HCT116 (cell line): ENCODE data around the gene RFPL3. TPM values are rescaled to one million over a fixed set of nuclear protein-coding genes. Genes with fewer than 3 reads are reported as not detected.

Source experiments
- ATAC-seq: fragments of 200-7000 bp; cut with Tn5 transposase; 2 replicates; pipeline ENCODE4 v1.9.1; 2020; ENCODE audit warnings: mild to moderate bottlenecking, moderate library complexity
- BruUV-seq: library from RNA; stranded (reverse); fragments of 400-500 nt; replicated peaks from 2 replicates; lab custom pipeline; 2021; lab: Mats Ljungman, UMichigan
- CTCF ChIA-PET: fragments of 300-600 bp; sonication (Branson Sonifier 250); formaldehyde crosslinking; loops from one replicate; lab custom pipeline; 2021; ENCODE audit warnings: antibody characterized with exemption; lab: Charles Lee
- POLR2A ChIA-PET: fragments of 300-600, 350-600 bp; sonication (Branson Sonifier 250); formaldehyde crosslinking; loops from one replicate; lab custom pipeline; 2021; ENCODE audit warnings: antibody characterized with exemption; lab: Charles Lee
- RAD21 ChIA-PET, 2 experiments: fragments of 300-600 bp; sonication (Branson Sonifier 250); formaldehyde crosslinking; loops; one replicate each; lab custom pipeline; 2023; ENCODE audit warnings: low total read pairs in 2 of 2; ENCODE audit not compliant: uncharacterized antibody in 2 of 2, unreplicated experiment in 2 of 2, low non-redundant PET in 1 of 2; lab: Charles Lee
- DNase-seq: peaks from one replicate; pipeline ENCODE4 v3.0.0-alpha.2; 2010; ENCODE audit warnings: low read depth, low spot score
- H2AFZ ChIP-seq: fragments of 200-600 bp; shearing (Covaris generic), sonication (generic); 2 replicates; pipeline ENCODE4 v1.6.1; 2017; ENCODE audit warnings: low read depth, mixed run types, mixed read lengths, antibody characterized with exemption, low read length; ENCODE audit not compliant: poor library complexity, severe bottlenecking
- H3K27ac ChIP-seq: 2 replicates; pipeline ENCODE4 v1.5.1; 2012; ENCODE audit warnings: low read depth, low read length
- H3K27me3 ChIP-seq: fragments of 200-600 bp; sonication (generic); 2 replicates; pipeline ENCODE4 v1.6.1; 2016; ENCODE audit warnings: mixed run types, low read length, mixed read lengths; ENCODE audit not compliant: insufficient read depth
- H3K36me3 ChIP-seq, 2 experiments: fragments of 200-500 bp in 1 of 2; fragments of 200-600 bp in 1 of 2; sonication (Bioruptor generic) in 1 of 2; sonication (generic) in 1 of 2; 2 replicates each; pipeline versions ENCODE4 v1.5.1 to v1.6.1; 2014 to 2016; ENCODE audit warnings: low read length in 2 of 2, inconsistent platforms in 1 of 2, mixed read lengths in 1 of 2, mixed run types in 1 of 2; ENCODE audit not compliant: insufficient read depth in 2 of 2, control insufficient read depth in 1 of 2
- H3K4me1 ChIP-seq, 2 experiments: fragments of 200-600 bp in 1 of 2; sonication (generic) in 1 of 2; 2 replicates each; pipeline versions ENCODE4 v1.5.1 to v1.6.1; 2012 to 2017; ENCODE audit warnings: low read length in 2 of 2, inconsistent platforms in 1 of 2, mild to moderate bottlenecking in 1 of 2, mixed read lengths in 1 of 2, mixed run types in 1 of 2, moderate library complexity in 1 of 2; ENCODE audit not compliant: insufficient read depth in 2 of 2, control insufficient read depth in 1 of 2
- H3K4me2 ChIP-seq: fragments of 200-600 bp; sonication (generic); 2 replicates; pipeline ENCODE4 v1.6.1; 2017; ENCODE audit warnings: mixed run types, low read length, mixed read lengths
- H3K4me3 ChIP-seq, 2 experiments: fragments of 200-600 bp in 1 of 2; sonication (generic) in 1 of 2; replicated peaks in 1 of 2; 2 replicates each; pipeline ENCODE4 v1.5.1; 2011 to 2016; ENCODE audit warnings: low read length in 2 of 2, control low read depth in 1 of 2, low read depth in 1 of 2, mild to moderate bottlenecking in 1 of 2, mixed read lengths in 1 of 2, mixed run types in 1 of 2
- H3K79me2 ChIP-seq: fragments of 200-600 bp; sonication (generic); 2 replicates; pipeline ENCODE4 v1.6.1; 2017; ENCODE audit warnings: mild to moderate bottlenecking, mixed run types, low read length, moderate library complexity, mixed read lengths; ENCODE audit not compliant: insufficient read depth
- H3K9ac ChIP-seq: fragments of 200-600 bp; sonication (generic); 2 replicates; pipeline ENCODE4 v1.6.1; 2016; ENCODE audit warnings: low read length, mixed read lengths
- H3K9me2 ChIP-seq: fragments of 200-600 bp; sonication (generic), shearing (Covaris generic); 2 replicates; pipeline ENCODE4 v1.6.1; 2017; ENCODE audit warnings: mixed run types, mild to moderate bottlenecking, moderate library complexity; ENCODE audit not compliant: insufficient read depth
- H3K9me3 ChIP-seq, 2 experiments: fragments of 200-500 bp in 1 of 2; fragments of 200-600 bp in 1 of 2; sonication (Bioruptor generic) in 1 of 2; sonication (generic) in 1 of 2; 2 replicates each; pipeline ENCODE4 v1.6.1; 2014 to 2017; ENCODE audit warnings: low read length in 2 of 2, mixed read lengths in 2 of 2, inconsistent platforms in 1 of 2, low read depth in 1 of 2, mild to moderate bottlenecking in 1 of 2, mixed run types in 1 of 2, moderate library complexity in 1 of 2; ENCODE audit not compliant: control insufficient read depth in 1 of 2, insufficient read depth in 1 of 2
- H4K20me1 ChIP-seq: fragments of 200-600 bp; sonication (generic), shearing (Covaris generic); 2 replicates; pipeline ENCODE4 v1.6.1; 2017; ENCODE audit warnings: mixed run types, mild to moderate bottlenecking, moderate library complexity; ENCODE audit not compliant: insufficient read depth
- ATF3 ChIP-seq: IDR thresholded peaks from 2 replicates; pipeline ENCODE4 v1.6.1; 2012
- CBX3 ChIP-seq: IDR thresholded peaks from 2 replicates; pipeline ENCODE4 v1.6.1; 2012; ENCODE audit warnings: low read depth
- EGR1 ChIP-seq: IDR thresholded peaks from 2 replicates; pipeline ENCODE4 v1.6.1; 2012; ENCODE audit warnings: low read depth
- ELF1 ChIP-seq: IDR thresholded peaks from 2 replicates; pipeline ENCODE4 v1.6.1; 2012; ENCODE audit warnings: low read depth, borderline replicate concordance
- EZH2 ChIP-seq: fragments of 200-600 bp; sonication (generic); IDR thresholded peaks from 2 replicates; pipeline ENCODE4 v1.6.1; 2017; ENCODE audit warnings: antibody characterized with exemption, mixed run types
- JUND ChIP-seq: IDR thresholded peaks from 2 replicates; pipeline ENCODE4 v1.6.1; 2012
- MAX ChIP-seq: IDR thresholded peaks from 2 replicates; pipeline ENCODE4 v1.6.1; 2012
- POLR2A ChIP-seq: IDR thresholded peaks from 2 replicates; pipeline ENCODE4 v1.7.0; 2011; ENCODE audit warnings: borderline replicate concordance; ENCODE audit not compliant: insufficient read depth, insufficient read length; ENCODE audit errors: extremely low read depth
- POLR2AphosphoS5 ChIP-seq: IDR thresholded peaks from 2 replicates; pipeline ENCODE4 v1.6.1; 2011; ENCODE audit warnings: mild to moderate bottlenecking, low read depth, low read length, moderate library complexity
- RAD21 ChIP-seq: IDR thresholded peaks from 2 replicates; pipeline ENCODE4 v1.6.1; 2012; ENCODE audit warnings: low read depth, mild to moderate bottlenecking
- REST ChIP-seq: IDR thresholded peaks from 2 replicates; pipeline ENCODE4 v1.6.1; 2012; ENCODE audit warnings: low read depth
- SIN3A ChIP-seq: IDR thresholded peaks from 2 replicates; pipeline ENCODE4 v1.6.1; 2012; ENCODE audit warnings: low read depth
- SRF ChIP-seq: IDR thresholded peaks from 2 replicates; pipeline ENCODE4 v1.6.1; 2012; ENCODE audit warnings: low read depth
- YY1 ChIP-seq: IDR thresholded peaks from 2 replicates; pipeline ENCODE4 v1.6.1; 2011; ENCODE audit warnings: low read length, low read depth, moderate library complexity, mild to moderate bottlenecking; ENCODE audit not compliant: insufficient replicate concordance; ENCODE audit errors: extremely low read depth
- ZNF274 ChIP-seq: fragments of 200-500 bp; sonication (Bioruptor generic); IDR thresholded peaks from 2 replicates; pipeline ENCODE4 v1.6.1; 2014; ENCODE audit warnings: mild to moderate bottlenecking, low read depth, low read length, inconsistent platforms
- intact Hi-C: fragments of 100-400 bp; cut with micrococcal nuclease; formaldehyde crosslinking; loops from 2 replicates; pipeline ENCODE4 v1.10.0; 2022
- total RNA-seq: library from RNA; stranded (reverse); gene quantifications from one replicate; pipeline ENCODE4 v1.2.1, GENCODE V29; 2021; ENCODE audit not compliant: unreplicated experiment
- TF ChIP-seq, protein P1 (sequence below): IDR thresholded peaks from 2 replicates; pipeline ENCODE4 v1.6.1; 2011; ENCODE audit warnings: mild to moderate bottlenecking, low read length, moderate library complexity; ENCODE audit not compliant: insufficient replicate concordance; ENCODE audit errors: extremely low read depth

The RFPL3 gene
- total RNA-seq, 1 experiment from 2014 or later: not detected

DNA sequence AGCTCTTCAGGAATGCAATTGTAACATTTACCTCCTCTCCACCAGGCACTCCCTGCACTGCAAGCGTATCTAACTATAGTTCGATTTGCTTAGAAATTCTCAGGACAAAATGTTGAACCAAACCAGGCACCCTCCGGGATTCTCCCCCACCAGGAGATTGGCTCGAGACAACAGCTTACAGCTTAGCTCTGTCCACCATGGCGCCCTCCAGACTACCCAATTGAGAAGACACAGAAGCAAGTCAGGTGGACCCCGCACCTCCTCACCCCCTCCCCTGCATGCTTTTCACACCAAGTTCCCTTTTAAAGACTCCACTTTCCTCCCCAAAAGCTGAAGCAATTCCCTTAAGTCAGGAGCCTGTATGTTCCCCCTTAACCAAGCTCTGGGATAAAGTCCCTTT, 34.7 kb upstream of the RFPL3 start:
- ChIA-PET CTCF (no interaction called here), POLR2A (no interaction called here), RAD21 (no interaction called here)
- H3K27ac ChIP-seq: no peak overlapping the region
- no peak overlapping the region for H2AFZ ChIP-seq
- intact Hi-C loops: no loop called here
- H4K20me1 ChIP-seq: no peaks in the 10 kb centered on the region
- no peaks in the 10 kb centered on the region for H3K27me3 ChIP-seq
- H3K4me3 ChIP-seq: no peak overlapping the region
- BruUV-seq: no TSS peak
- H3K4me2 ChIP-seq: no peak overlapping the region
- ATAC-seq: no peak
- TF ChIP-seq REST: no peak
- no peak for TF ChIP-seq YY1
- no peak for TF ChIP-seq EGR1
- TF ChIP-seq, protein P1, sequence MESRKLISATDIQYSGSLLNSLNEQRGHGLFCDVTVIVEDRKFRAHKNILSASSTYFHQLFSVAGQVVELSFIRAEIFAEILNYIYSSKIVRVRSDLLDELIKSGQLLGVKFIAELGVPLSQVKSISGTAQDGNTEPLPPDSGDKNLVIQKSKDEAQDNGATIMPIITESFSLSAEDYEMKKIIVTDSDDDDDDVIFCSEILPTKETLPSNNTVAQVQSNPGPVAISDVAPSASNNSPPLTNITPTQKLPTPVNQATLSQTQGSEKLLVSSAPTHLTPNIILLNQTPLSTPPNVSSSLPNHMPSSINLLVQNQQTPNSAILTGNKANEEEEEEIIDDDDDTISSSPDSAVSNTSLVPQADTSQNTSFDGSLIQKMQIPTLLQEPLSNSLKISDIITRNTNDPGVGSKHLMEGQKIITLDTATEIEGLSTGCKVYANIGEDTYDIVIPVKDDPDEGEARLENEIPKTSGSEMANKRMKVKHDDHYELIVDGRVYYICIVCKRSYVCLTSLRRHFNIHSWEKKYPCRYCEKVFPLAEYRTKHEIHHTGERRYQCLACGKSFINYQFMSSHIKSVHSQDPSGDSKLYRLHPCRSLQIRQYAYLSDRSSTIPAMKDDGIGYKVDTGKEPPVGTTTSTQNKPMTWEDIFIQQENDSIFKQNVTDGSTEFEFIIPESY: no peak
- TF ChIP-seq MAX: no peak
- no peak for TF ChIP-seq CBX3
- no peak for TF ChIP-seq SRF
- TF ChIP-seq POLR2A: no peak
- TF ChIP-seq EZH2: no peak
- TF ChIP-seq JUND: no peak
- TF ChIP-seq ZNF274: no peak
- no peak for TF ChIP-seq SIN3A
- TF ChIP-seq ELF1: no peak
- TF ChIP-seq RAD21: no peak
- no peak for TF ChIP-seq POLR2AphosphoS5
- TF ChIP-seq ATF3: no peak
- TF ChIP-seq, all 23 proteins: peak for 0
- no peaks in the 10 kb centered on the region for H3K36me3 ChIP-seq
- H3K4me1 ChIP-seq: no peaks in the 10 kb centered on the region
- no peaks in the 10 kb centered on the region for H3K9me3 ChIP-seq
- no peaks in the 10 kb centered on the region for H3K9me2 ChIP-seq
- H3K9ac ChIP-seq: no peak overlapping the region
- no peaks in the 10 kb centered on the region for H3K79me2 ChIP-seq
- DNase-seq: no peak
